Brain microvascular endothelial cell (primary cell): ENCODE data around the gene COL4A4.

Source experiments
- DNase-seq: peaks from one replicate; pipeline ENCODE4 v3.0.0-alpha.2; 2020
- H3K27ac ChIP-seq: fragments of 250-450 bp; sonication (Bioruptor Pico); 2 replicates; pipeline ENCODE4 v1.5.1; 2020; ENCODE audit warnings: mild to moderate bottlenecking, moderate library complexity
- H3K27me3 ChIP-seq: fragments of 250-450 bp; sonication (Bioruptor Pico); replicated peaks from 2 replicates; pipeline ENCODE4 v1.5.1; 2020; ENCODE audit warnings: mild to moderate bottlenecking
- H3K36me3 ChIP-seq: fragments of 250-450 bp; sonication (Bioruptor Pico); replicated peaks from 2 replicates; pipeline ENCODE4 v1.5.1; 2020; ENCODE audit warnings: mild to moderate bottlenecking
- H3K4me3 ChIP-seq: 2 replicates; pipeline ENCODE4 v1.5.1; 2011; ENCODE audit warnings: low read depth, mild to moderate bottlenecking, control low read depth, low read length, moderate library complexity
- CTCF ChIP-seq: IDR thresholded peaks from 2 replicates; pipeline ENCODE4 v1.5.1; 2011; ENCODE audit warnings: low read depth, mild to moderate bottlenecking, moderate library complexity, low read length, control low read depth, inconsistent platforms; ENCODE audit errors: missing control alignments
- in situ Hi-C: cut with HindIII; loops from 2 replicates; pipeline ENCODE4 v1.10.0; 2017; ENCODE audit warnings: low sequenced_read_pairs, low pct_ligation_motif_present

COL4A4 gene

GRCh38 chr2:227118353-227118752, 45.7 kb downstream of the COL4A4 start:
- no peak for DNase-seq
- H3K4me3 ChIP-seq = no peak overlapping the region
- in situ Hi-C loops = no loop called here
- TF ChIP-seq CTCF = no peak
- H3K27ac ChIP-seq = no peak overlapping the region
- no peaks in the 10 kb centered on the region for H3K27me3 ChIP-seq
- H3K36me3 ChIP-seq = no peaks in the 10 kb centered on the region

GRCh38 chr2:227117852-227118251, 46.2 kb downstream of the COL4A4 start:
- no peak for DNase-seq
- no peak overlapping the region for H3K4me3 ChIP-seq
- no peaks in the 10 kb centered on the region for H3K36me3 ChIP-seq
- no peak overlapping the region for H3K27ac ChIP-seq
- in situ Hi-C loops = no loop called here
- no peaks in the 10 kb centered on the region for H3K27me3 ChIP-seq
- TF ChIP-seq CTCF = no peak

GRCh38 chr2:227117027-227117426, 47.0 kb downstream of the COL4A4 start:
- no peaks in the 10 kb centered on the region for H3K36me3 ChIP-seq
- DNase-seq = no peak
- no peak for TF ChIP-seq CTCF
- in situ Hi-C loops = no loop called here
- no peaks in the 10 kb centered on the region for H3K27me3 ChIP-seq
- H3K4me3 ChIP-seq = no peak overlapping the region
- no peak overlapping the region for H3K27ac ChIP-seq

- no peaks in the 10 kb centered on the region for H3K36me3 ChIP-seq
- H3K4me3 ChIP-seq = no peak overlapping the region
- no peak for TF ChIP-seq CTCF
- no peak for DNase-seq
- no peaks in the 10 kb centered on the region for H3K27me3 ChIP-seq
- H3K27ac ChIP-seq = no peak overlapping the region
- in situ Hi-C loops = no loop called here
These were observed 48.2 kb downstream of the COL4A4 start for GRCh38 chr2:227115761-227116160.

- no peaks in the 10 kb centered on the region for H3K27me3 ChIP-seq
- peak; percentile 91 for TF ChIP-seq CTCF
- H3K36me3 ChIP-seq = no peaks in the 10 kb centered on the region
- H3K4me3 ChIP-seq = no peak overlapping the region
- H3K27ac ChIP-seq = no peak overlapping the region
- DNase-seq = peak; percentile 63
- in situ Hi-C loops = no loop called here
These were observed 56.9 kb downstream of the COL4A4 start for GRCh38 chr2:227106845-227107759.
